Activated T-cell treated with anti-CD3 and anti-CD28 coated beads, Interleukin-2, amount 50 U/mL, for 72 hours (primary cell): ENCODE measurements around the gene TMEM45A. TPM values are rescaled to one million over a fixed set of nuclear protein-coding genes. Genes with fewer than 3 reads are reported as not detected.

ENCODE experiments used
- ATAC-seq, 2 donors: fragments of 150-1000 bp; cut with Tn5 transposase; replicated peaks in 1 of 2; 2 replicates each; pipeline ENCODE4 v1.10.0; 2021; ENCODE audit warnings: moderate library complexity in 2 of 2, mild to moderate bottlenecking in 1 of 2
- DNase-seq, 2 donors: peaks; one replicate each; pipeline ENCODE4 v3.0.0; 2021 to 2022; ENCODE audit warnings: mixed read lengths in 1 of 2
- H3K27ac Mint-ChIP-seq: one replicate; pipeline ENCODE4 v1.8.0; 2022; ENCODE audit warnings: mild to moderate bottlenecking, moderate library complexity, mixed read lengths
- H3K27me3 Mint-ChIP-seq: one replicate; pipeline ENCODE4 v1.8.0; 2022; ENCODE audit warnings: low read depth, mixed read lengths
- H3K36me3 Mint-ChIP-seq, 2 donors: one replicate each; pipeline ENCODE4 v1.8.0; 2022; ENCODE audit warnings: mixed read lengths in 2 of 2, mild to moderate bottlenecking in 1 of 2; ENCODE audit not compliant: insufficient read depth in 2 of 2
- H3K4me1 Mint-ChIP-seq: one replicate; pipeline ENCODE4 v1.8.0; 2022; ENCODE audit warnings: low read depth, mixed read lengths
- H3K4me3 Mint-ChIP-seq, 2 donors: one replicate each; pipeline ENCODE4 v1.8.0; 2022; ENCODE audit warnings: mild to moderate bottlenecking in 2 of 2, mixed read lengths in 2 of 2, moderate library complexity in 2 of 2
- H3K9me3 Mint-ChIP-seq, 2 donors: one replicate each; pipeline ENCODE4 v1.8.0; 2022; ENCODE audit warnings: mixed read lengths in 2 of 2
- total RNA-seq, 2 donors: library from RNA; stranded (reverse); gene quantifications; one replicate each; pipeline ENCODE4 v1.2.3, GENCODE V29; 2022

The TMEM45A gene
- total RNA-seq, 2 donors from 2014 or later: 0.26 to 1.5 TPM

DNA sequence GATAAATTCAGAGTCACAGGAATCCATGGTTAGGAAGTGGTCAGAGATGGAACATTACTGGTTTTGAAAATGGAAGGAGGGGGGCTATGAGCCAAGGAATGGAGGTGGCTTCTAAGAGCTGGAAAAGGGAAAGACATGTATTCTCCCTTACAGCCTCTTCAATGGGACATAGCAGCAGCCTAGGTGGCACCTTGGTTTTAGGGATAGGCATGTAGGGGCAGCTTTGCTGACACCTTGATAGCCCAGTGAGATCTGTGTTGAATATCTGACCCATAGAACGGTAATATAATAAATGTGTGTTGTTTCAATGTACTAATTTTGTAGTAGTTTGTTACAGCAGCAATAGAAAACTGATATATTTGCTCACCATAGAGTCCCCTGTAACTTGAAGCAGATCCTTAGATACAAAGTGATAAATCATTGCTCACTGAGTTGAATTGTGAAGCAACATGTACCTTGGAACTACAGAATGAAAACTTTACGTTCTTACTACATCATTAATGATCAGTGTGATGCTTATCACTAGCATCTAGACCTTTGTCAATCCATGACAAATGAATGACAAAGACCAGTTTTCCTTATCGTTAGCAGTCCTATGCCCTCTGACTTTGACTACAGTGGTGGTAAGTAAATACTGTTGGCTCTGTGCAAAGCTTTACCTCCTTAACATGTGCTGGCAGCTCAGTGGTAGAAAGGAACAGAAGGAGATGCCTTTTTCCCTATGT, 53.8 kb downstream of the TMEM45A start:
- H3K27me3 Mint-ChIP-seq: peaks cover 31% of the 10 kb centered on the region
- peaks cover 0 to under 1% of the 10 kb centered on the region in 2 donors for H3K9me3 Mint-ChIP-seq
- no peak overlapping the region for H3K27ac Mint-ChIP-seq
- H3K36me3 Mint-ChIP-seq: no peaks in the 10 kb centered on the region
- no peak for DNase-seq
- ATAC-seq: no peak
- H3K4me3 Mint-ChIP-seq: no peak overlapping the region
- H3K4me1 Mint-ChIP-seq: no peaks in the 10 kb centered on the region

DNA sequence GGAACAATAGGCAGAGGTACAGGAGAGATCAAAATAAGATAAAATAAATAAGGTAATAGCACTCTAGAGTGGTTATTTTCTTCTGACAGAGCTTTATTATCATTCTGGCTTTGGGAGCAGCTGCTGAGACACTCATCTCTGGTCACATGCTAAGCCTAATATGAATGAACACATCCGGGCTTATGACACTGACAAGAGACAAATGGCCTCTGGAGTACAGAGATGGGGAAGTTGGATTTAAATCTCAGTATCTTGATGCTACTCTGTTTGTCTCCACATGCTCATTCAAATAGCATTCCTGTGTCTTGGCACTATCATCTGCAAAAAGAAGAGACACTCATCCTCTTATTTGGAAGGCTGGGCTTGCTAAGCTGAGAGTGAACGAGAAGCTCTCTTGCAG, 55.6 kb downstream of the TMEM45A start:
- Mint-ChIP-seq H3K4me3 (no peak overlapping the region), H3K36me3 (no peaks in the 10 kb centered on the region), H3K27me3 (peaks cover 30% of the 10 kb centered on the region), H3K27ac (no peak overlapping the region), H3K4me1 (no peaks in the 10 kb centered on the region), H3K9me3 (no peaks in the 10 kb centered on the region)
- no peak for DNase-seq
- ATAC-seq: no peak

DNA sequence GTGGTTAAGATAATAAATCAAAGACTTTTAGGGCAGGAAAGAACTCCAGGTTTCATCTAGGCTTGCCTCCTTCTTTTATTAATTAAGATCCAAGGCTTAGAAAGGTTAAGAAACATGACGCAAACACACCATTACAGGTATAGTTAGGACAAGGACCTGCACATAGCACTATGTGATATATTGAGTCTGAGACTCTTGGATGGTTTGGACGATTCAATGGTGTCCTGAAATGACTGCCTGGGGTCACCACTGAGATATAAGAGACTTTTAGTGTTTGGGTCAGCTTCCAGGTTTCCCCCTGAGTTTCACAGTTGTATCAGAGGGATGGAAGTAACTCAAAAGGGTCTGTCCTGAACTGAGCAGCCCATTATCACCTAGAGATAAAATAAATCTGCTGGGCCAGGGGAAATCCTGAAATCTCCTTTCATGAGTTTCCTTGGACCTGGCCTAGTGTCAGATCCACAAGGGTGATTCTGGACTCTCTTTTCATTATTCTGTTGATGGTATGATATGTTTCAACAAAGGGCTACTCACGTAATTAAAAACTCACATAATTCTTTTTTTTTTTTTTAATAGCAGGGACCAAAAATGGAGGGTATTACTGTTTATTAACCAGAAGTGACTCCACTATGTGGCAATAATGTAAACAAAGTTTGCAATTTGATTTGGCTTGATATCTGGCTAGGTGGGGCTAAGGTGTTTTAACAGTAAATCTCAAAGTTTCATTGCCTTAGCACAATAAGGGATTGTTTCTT, 61.4 kb downstream of the TMEM45A start:
- H3K36me3 Mint-ChIP-seq: no peaks in the 10 kb centered on the region
- no peak for DNase-seq
- no peak for ATAC-seq
- H3K27me3 Mint-ChIP-seq: no peaks in the 10 kb centered on the region
- no peak overlapping the region for H3K27ac Mint-ChIP-seq
- H3K9me3 Mint-ChIP-seq: no peaks in the 10 kb centered on the region
- no peaks in the 10 kb centered on the region for H3K4me1 Mint-ChIP-seq
- no peak overlapping the region for H3K4me3 Mint-ChIP-seq

DNA sequence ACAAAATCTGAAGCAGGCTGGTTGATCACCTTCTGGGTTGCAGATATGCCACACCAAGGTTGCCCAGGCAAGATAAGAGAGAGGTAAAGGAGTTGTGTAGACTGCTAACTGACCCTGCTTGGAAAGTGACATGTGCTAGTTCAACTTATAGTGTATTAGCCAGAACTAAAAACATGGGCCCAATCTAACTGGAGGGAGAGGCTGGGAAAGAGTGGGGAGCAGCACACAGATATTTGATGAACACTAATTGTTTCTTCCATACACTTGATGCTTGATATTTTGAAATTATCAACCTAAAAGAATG, 61.9 kb downstream of the TMEM45A start:
- Mint-ChIP-seq H3K27ac (no peak overlapping the region), H3K4me1 (no peaks in the 10 kb centered on the region), H3K27me3 (no peaks in the 10 kb centered on the region), H3K9me3 (no peaks in the 10 kb centered on the region), H3K4me3 (no peak overlapping the region), H3K36me3 (no peaks in the 10 kb centered on the region)
- ATAC-seq (no peak), DNase-seq (no peak)

DNA sequence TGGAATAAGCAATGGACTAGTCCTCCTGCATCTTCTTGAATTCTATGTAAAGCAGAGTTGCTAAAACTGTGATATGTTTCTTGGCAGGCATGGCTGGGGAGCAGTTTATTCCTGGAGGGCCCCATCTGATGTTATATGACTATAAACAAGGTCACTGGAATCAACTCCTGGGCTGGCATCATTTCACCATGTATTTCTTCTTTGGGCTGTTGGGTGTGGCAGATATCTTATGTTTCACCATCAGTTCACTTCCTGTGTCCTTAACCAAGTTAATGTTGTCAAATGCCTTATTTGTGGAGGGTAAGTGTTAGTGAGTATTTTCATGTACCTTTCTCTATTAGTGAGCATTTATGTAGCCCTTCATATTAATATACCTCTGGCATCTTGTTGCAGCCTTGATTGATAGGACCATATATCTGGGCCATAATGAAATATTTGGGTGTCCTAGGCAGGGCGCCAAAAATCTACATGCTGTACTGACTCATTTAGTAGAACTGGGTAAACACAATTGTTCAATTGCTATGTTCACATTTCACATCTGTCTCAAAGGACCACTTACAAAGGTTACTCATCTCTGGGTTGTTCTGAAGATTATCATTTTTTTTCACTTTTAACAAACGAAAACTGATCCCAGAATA, 64.4 kb downstream of the TMEM45A start:
- Mint-ChIP-seq H3K36me3 (no peaks in the 10 kb centered on the region), H3K27me3 (no peaks in the 10 kb centered on the region), H3K4me1 (peaks cover 5% of the 10 kb centered on the region), H3K9me3 (no peaks in the 10 kb centered on the region), H3K27ac (no peak overlapping the region), H3K4me3 (no peak overlapping the region)
- ATAC-seq (no peak), DNase-seq (no peak)

DNA sequence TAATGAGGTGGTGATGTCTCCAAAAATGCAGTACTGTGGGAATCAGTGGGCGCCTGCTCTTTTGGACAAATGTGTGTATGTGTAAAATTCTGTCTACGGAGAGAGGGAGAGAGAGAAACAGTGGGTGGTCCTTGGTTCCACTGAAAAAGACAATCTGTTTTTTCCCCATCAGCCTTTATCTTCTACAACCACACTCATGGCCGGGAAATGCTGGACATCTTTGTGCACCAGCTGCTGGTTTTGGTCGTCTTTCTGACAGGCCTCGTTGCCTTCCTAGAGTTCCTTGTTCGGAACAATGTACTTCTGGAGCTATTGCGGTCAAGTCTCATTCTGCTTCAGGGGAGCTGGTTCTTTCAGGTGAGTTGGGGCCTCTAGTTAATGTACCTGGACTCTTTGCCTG, 65.8 kb downstream of the TMEM45A start:
- H3K4me1 Mint-ChIP-seq: peaks cover 5% of the 10 kb centered on the region
- H3K9me3 Mint-ChIP-seq: no peaks in the 10 kb centered on the region
- ATAC-seq (no peak), DNase-seq (no peak)
- H3K4me3 Mint-ChIP-seq: no peak overlapping the region
- H3K27me3 Mint-ChIP-seq: no peaks in the 10 kb centered on the region
- H3K27ac Mint-ChIP-seq: no peak overlapping the region
- no peaks in the 10 kb centered on the region for H3K36me3 Mint-ChIP-seq

DNA sequence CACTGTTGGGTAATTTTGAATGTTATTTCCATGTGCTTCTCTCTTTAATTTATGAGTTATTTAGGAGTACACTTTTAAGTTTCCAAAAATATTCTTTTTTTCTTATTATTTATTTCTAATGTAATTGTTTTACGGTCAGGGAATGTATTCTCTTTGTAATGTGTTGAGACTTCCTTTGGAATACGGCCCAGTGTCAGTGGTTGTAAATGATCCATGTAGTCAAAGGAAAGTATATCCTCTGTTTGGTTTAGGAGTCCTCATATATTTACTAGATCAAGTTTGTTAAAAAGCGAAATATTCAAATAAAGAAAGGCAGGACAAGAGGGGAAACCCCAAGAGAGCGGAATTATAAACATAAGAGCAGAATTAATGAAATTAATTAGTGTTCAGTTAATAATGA, 68.0 kb downstream of the TMEM45A start:
- H3K36me3 Mint-ChIP-seq: no peaks in the 10 kb centered on the region
- peaks cover 5% of the 10 kb centered on the region for H3K4me1 Mint-ChIP-seq
- no peak overlapping the region for H3K27ac Mint-ChIP-seq
- no peak for DNase-seq
- H3K27me3 Mint-ChIP-seq: no peaks in the 10 kb centered on the region
- ATAC-seq: no peak
- no peak overlapping the region for H3K4me3 Mint-ChIP-seq
- H3K9me3 Mint-ChIP-seq: no peaks in the 10 kb centered on the region

DNA sequence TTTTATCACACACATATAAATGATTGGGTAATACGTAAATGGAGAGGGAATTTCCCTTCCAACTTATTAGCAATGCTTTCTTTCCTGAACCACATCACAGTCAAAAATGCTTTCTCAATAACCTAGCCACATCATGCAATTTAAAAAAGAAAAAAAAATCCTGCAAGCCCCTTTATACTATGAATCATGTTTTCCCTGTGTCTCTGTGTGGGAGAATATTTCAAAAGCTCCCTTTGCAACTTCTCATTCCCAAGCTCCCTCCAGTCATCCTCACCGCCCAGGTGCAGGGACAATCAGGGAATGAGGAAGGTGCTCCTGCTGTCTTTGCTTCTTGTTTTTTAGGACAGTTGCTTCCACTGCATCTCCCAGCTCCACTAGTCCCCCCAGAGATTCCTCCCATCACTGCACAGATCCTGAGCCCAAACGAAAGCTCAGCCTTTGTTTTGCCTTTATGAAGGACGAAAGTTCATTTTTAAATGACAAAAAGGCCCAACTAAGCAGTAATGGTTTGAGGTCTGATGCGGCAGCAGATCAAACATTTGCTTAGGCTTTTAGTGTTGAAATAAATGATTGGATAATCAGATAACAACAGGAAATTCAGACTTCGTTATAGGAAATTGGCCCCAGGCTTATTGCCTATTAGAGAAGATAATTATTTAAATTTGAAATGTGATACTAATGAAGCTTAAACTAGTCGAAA, 69.2 kb downstream of the TMEM45A start:
- ATAC-seq: no peak
- Mint-ChIP-seq H3K4me3 (no peak overlapping the region), H3K36me3 (no peaks in the 10 kb centered on the region), H3K27me3 (no peaks in the 10 kb centered on the region), H3K27ac (no peak overlapping the region), H3K4me1 (peaks cover 5% of the 10 kb centered on the region), H3K9me3 (no peaks in the 10 kb centered on the region)
- DNase-seq: no peak

DNA sequence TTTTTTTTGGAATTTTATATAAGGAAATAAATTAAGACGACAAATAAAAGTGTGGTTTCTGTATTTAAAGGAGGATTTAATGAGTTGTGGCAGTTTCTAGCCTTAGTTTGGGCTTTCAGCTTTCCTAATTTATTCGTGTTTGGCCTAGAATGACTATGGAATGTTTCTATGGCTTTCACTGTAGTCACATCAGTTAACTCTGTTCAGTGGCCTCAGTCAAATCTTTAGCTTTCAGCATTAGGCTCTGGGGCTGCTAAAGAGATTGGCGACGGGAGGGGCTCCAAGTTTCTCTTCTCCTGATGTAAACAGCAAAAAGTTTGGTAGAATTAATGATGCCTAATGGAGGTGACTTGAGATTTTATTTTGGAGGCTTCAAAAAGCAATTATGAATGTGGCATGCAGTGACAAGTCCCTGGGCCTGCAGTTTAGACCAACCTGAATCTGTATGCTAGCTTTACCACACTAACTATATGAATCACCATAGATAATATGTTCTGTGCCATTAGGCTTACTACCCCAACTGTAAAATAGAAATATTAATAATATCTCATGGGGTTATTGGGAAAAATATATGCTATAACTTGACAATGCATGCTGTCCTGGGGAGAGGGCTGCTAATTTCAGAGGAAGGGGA, 69.9 kb downstream of the TMEM45A start:
- Mint-ChIP-seq H3K27ac (no peak overlapping the region), H3K27me3 (no peaks in the 10 kb centered on the region), H3K4me1 (peaks cover 5% of the 10 kb centered on the region)

DNA sequence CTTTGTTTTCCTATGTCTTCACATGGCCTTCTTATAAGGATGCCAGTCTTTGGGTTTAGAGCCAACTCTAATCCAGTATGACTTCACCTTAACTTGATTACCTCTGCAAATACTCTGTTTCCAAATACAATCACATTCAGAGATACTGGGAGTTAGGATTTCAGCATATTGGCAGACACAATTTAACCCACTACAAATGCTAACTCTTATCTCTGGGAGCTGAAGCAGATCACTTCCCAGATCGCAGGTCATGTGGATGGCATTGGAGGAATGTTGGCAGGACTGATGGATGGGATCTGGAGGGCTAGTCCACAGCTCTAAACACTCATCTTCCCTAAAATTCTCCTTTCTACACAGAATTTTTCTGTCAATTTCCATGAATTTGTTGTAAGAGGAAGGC, 70.8 kb downstream of the TMEM45A start:
- DNase-seq (no peak), ATAC-seq (no peak)
- Mint-ChIP-seq H3K4me3 (no peak overlapping the region), H3K9me3 (no peaks in the 10 kb centered on the region), H3K27me3 (no peaks in the 10 kb centered on the region), H3K36me3 (no peaks in the 10 kb centered on the region), H3K4me1 (peaks cover 5% of the 10 kb centered on the region), H3K27ac (no peak overlapping the region)

More for the DNA sequence above, 69.9 kb downstream of the TMEM45A start:
- H3K9me3 Mint-ChIP-seq: no peaks in the 10 kb centered on the region
- ATAC-seq (no peak), DNase-seq (no peak)
- no peak overlapping the region for H3K4me3 Mint-ChIP-seq
- no peaks in the 10 kb centered on the region for H3K36me3 Mint-ChIP-seq

DNA sequence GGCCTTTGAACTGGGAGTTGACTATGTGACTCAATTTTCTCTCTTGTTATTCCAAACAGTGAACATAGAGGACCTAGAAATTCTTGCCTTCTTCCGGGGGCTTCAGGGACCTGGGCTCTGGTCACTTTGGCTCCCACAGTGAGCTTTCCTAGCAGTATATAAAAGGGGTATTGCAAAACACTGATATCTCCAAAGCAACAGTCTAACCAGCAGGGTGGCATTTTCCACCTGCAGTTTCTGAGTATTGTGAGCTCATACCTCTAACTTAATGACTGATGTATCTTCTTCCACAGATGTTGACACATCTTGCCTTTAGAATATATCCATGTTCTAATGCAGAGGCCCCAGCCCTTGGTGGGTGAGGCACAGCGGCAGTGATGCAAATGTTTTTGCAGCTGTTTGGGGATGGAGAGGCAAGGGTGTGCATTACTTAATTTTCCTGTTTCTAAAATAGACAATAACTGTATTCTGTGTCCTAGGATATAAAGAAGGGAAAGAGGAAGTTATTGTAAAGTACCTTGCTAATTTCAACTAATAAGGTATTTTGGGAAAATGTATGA, 71.3 kb downstream of the TMEM45A start:
- no peaks in the 10 kb centered on the region for H3K36me3 Mint-ChIP-seq
- no peaks in the 10 kb centered on the region for H3K27me3 Mint-ChIP-seq
- no peak for ATAC-seq
- H3K9me3 Mint-ChIP-seq: no peaks in the 10 kb centered on the region
- H3K27ac Mint-ChIP-seq: no peak overlapping the region
- H3K4me3 Mint-ChIP-seq: no peak overlapping the region
- H3K4me1 Mint-ChIP-seq: peaks cover 5% of the 10 kb centered on the region
- no peak for DNase-seq

DNA sequence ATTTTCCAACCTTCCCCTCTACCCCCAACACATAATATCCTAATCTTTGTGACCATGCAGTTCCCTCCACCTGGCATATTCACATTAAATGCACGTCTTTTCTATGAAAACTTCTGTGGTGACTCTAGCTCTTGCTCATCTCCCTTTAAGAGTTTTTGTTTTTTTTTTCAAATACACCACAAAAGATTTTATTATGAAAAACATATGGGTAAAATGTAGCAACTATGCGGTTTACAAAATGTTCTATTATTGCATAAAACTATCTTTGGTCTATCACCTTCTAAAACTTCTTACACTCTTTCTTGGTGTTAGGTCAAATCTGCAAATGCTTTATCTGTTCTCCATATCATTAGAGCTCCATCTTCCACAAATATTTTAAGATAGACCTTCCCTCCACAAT, 78.4 kb downstream of the TMEM45A start:
- no peak for DNase-seq
- ATAC-seq: no peak
- Mint-ChIP-seq H3K27ac (no peak overlapping the region), H3K4me3 (no peak overlapping the region), H3K4me1 (no peaks in the 10 kb centered on the region), H3K9me3 (no peaks in the 10 kb centered on the region), H3K36me3 (no peaks in the 10 kb centered on the region), H3K27me3 (peaks cover 7% of the 10 kb centered on the region)
